Measurements from ENCODE around the gene CFAP70.

GRCh38 chr10:73246646-73247508 lies 111.8 kb downstream of the CFAP70 start, which contains the start of gene DNAJC9:
- TF ChIP-seq, protein P1, sequence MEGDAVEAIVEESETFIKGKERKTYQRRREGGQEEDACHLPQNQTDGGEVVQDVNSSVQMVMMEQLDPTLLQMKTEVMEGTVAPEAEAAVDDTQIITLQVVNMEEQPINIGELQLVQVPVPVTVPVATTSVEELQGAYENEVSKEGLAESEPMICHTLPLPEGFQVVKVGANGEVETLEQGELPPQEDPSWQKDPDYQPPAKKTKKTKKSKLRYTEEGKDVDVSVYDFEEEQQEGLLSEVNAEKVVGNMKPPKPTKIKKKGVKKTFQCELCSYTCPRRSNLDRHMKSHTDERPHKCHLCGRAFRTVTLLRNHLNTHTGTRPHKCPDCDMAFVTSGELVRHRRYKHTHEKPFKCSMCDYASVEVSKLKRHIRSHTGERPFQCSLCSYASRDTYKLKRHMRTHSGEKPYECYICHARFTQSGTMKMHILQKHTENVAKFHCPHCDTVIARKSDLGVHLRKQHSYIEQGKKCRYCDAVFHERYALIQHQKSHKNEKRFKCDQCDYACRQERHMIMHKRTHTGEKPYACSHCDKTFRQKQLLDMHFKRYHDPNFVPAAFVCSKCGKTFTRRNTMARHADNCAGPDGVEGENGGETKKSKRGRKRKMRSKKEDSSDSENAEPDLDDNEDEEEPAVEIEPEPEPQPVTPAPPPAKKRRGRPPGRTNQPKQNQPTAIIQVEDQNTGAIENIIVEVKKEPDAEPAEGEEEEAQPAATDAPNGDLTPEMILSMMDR (IDR thresholded peaks at IDR 0.05), result peak in 1 of 5 experiments; percentile 11
- peak; percentile 93 for TF ChIP-seq POLR2A (IDR thresholded peaks at IDR 0.05)

All from transverse colon (tissue), 3 donors.